ENCODE results near the gene UBE2G2.

The UBE2G2 gene

GRCh38 chr21:44817506-44817880 lies 15.9 kb upstream of the UBE2G2 start:
- H3K27ac ChIP-seq = no peak overlapping the region
- TF ChIP-seq ZFX (IDR thresholded peaks at IDR 0.05; ENCODE audit: borderline replicate concordance) (no peak), CTCF (IDR thresholded peaks at IDR 0.05) (no peak)

GRCh38 chr21:44816761-44817505 lies 15.3 kb upstream of the UBE2G2 start:
- TF ChIP-seq CTCF (IDR thresholded peaks at IDR 0.05) = no peak
- no peak for TF ChIP-seq ZFX (IDR thresholded peaks at IDR 0.05; ENCODE audit: borderline replicate concordance)
- H3K27ac ChIP-seq = no peak overlapping the region

- no peak for TF ChIP-seq ZFX (IDR thresholded peaks at IDR 0.05; ENCODE audit: borderline replicate concordance)
- TF ChIP-seq CTCF (IDR thresholded peaks at IDR 0.05) = no peak
These were observed 14.4 kb upstream of the UBE2G2 start for GRCh38 chr21:44815852-44816628.

GRCh38 chr21:44815225-44815624 lies 13.6 kb upstream of the UBE2G2 start:
- no peak overlapping the region for H3K27ac ChIP-seq
- TF ChIP-seq ZFX (IDR thresholded peaks at IDR 0.05; ENCODE audit: borderline replicate concordance) = no peak

More at GRCh38 chr21:44815852-44816628, 14.4 kb upstream of the UBE2G2 start:
- H3K27ac ChIP-seq = no peak overlapping the region

- H3K27ac ChIP-seq = no peak overlapping the region
- TF ChIP-seq CTCF (IDR thresholded peaks at IDR 0.05) (no peak), ZFX (IDR thresholded peaks at IDR 0.05; ENCODE audit: borderline replicate concordance) (no peak)
These were observed 12.9 kb upstream of the UBE2G2 start for GRCh38 chr21:44814498-44815023.

- TF ChIP-seq CTCF (IDR thresholded peaks at IDR 0.05) = no peak
- TF ChIP-seq ZFX (IDR thresholded peaks at IDR 0.05; ENCODE audit: borderline replicate concordance) = no peak
- H3K27ac ChIP-seq = no peak overlapping the region
These were observed 12.1 kb upstream of the UBE2G2 start for GRCh38 chr21:44813727-44814126.

- TF ChIP-seq ZFX (IDR thresholded peaks at IDR 0.05; ENCODE audit: borderline replicate concordance) (no peak), CTCF (IDR thresholded peaks at IDR 0.05) (no peak)
- H3K27ac ChIP-seq = no peak overlapping the region
These were observed 11.5 kb upstream of the UBE2G2 start for GRCh38 chr21:44813149-44813548.

All from 22Rv1 (cell line).